ENCODE data around the gene IFT27. TPM values are rescaled to one million over a fixed set of nuclear protein-coding genes. Genes with fewer than 3 reads are reported as not detected.

The IFT27 gene
- total and polyA plus RNA-seq, 2 experiments from 2014 or later: 28.5 to 63.5 TPM

GRCh38 chr22:36763576-36763975, 12.3 kb downstream of the IFT27 start:
- TF ChIP-seq EZH2 (IDR thresholded peaks at IDR 0.05; ENCODE audit: low read depth, unreplicated experiment): no peak
- TF ChIP-seq JUNB (IDR thresholded peaks at IDR 0.05; ENCODE audit: unreplicated experiment): no peak
- no peak for TF ChIP-seq CREB1 (CRISPR knock-in tag; IDR thresholded peaks at IDR 0.05; ENCODE audit: low read depth)
- TF ChIP-seq STAT1 (IDR thresholded peaks at IDR 0.05; ENCODE audit: unreplicated experiment): no peak
- TF ChIP-seq POLR2AphosphoS5 (IDR thresholded peaks at IDR 0.05; ENCODE audit: low read depth): no peak
- TF ChIP-seq EZH2phosphoT487 (IDR thresholded peaks at IDR 0.05; ENCODE audit: unreplicated experiment): no peak
- no peak for TF ChIP-seq ZNF114 (CRISPR knock-in tag; IDR thresholded peaks at IDR 0.05)
- no peak for TF ChIP-seq ETS1 (IDR thresholded peaks at IDR 0.05)
- TF ChIP-seq, protein P1, sequence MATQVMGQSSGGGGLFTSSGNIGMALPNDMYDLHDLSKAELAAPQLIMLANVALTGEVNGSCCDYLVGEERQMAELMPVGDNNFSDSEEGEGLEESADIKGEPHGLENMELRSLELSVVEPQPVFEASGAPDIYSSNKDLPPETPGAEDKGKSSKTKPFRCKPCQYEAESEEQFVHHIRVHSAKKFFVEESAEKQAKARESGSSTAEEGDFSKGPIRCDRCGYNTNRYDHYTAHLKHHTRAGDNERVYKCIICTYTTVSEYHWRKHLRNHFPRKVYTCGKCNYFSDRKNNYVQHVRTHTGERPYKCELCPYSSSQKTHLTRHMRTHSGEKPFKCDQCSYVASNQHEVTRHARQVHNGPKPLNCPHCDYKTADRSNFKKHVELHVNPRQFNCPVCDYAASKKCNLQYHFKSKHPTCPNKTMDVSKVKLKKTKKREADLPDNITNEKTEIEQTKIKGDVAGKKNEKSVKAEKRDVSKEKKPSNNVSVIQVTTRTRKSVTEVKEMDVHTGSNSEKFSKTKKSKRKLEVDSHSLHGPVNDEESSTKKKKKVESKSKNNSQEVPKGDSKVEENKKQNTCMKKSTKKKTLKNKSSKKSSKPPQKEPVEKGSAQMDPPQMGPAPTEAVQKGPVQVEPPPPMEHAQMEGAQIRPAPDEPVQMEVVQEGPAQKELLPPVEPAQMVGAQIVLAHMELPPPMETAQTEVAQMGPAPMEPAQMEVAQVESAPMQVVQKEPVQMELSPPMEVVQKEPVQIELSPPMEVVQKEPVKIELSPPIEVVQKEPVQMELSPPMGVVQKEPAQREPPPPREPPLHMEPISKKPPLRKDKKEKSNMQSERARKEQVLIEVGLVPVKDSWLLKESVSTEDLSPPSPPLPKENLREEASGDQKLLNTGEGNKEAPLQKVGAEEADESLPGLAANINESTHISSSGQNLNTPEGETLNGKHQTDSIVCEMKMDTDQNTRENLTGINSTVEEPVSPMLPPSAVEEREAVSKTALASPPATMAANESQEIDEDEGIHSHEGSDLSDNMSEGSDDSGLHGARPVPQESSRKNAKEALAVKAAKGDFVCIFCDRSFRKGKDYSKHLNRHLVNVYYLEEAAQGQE (IDR thresholded peaks at IDR 0.05; ENCODE audit: unreplicated experiment): no peak
- TF ChIP-seq, protein P2, sequence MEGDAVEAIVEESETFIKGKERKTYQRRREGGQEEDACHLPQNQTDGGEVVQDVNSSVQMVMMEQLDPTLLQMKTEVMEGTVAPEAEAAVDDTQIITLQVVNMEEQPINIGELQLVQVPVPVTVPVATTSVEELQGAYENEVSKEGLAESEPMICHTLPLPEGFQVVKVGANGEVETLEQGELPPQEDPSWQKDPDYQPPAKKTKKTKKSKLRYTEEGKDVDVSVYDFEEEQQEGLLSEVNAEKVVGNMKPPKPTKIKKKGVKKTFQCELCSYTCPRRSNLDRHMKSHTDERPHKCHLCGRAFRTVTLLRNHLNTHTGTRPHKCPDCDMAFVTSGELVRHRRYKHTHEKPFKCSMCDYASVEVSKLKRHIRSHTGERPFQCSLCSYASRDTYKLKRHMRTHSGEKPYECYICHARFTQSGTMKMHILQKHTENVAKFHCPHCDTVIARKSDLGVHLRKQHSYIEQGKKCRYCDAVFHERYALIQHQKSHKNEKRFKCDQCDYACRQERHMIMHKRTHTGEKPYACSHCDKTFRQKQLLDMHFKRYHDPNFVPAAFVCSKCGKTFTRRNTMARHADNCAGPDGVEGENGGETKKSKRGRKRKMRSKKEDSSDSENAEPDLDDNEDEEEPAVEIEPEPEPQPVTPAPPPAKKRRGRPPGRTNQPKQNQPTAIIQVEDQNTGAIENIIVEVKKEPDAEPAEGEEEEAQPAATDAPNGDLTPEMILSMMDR (conservative IDR thresholded peaks at IDR 0.05; ENCODE audit: low read depth in 2 of 2): no peak
- TF ChIP-seq ZNF331 (CRISPR knock-in tag; IDR thresholded peaks at IDR 0.05; ENCODE audit: low read depth): no peak
- Histone ChIP-seq H3K4me3 (no peak overlapping the region), H3K9me2 (ENCODE audit: insufficient read depth) (no peaks in the 10 kb centered on the region), H3K4me1 (ENCODE audit: insufficient read depth) (no peaks in the 10 kb centered on the region), H3K36me3 (ENCODE audit: insufficient read depth) (no peaks in the 10 kb centered on the region), H2AFZ (no peak overlapping the region), H3K79me2 (replicated peaks; ENCODE audit: insufficient read depth) (no peaks in the 10 kb centered on the region), H4K20me1 (replicated peaks; ENCODE audit: insufficient read depth) (no peaks in the 10 kb centered on the region; the same call in 1 of the 2 replicates), H3F3A (replicated peaks; ENCODE audit: low read depth) (no peaks in the 10 kb centered on the region), H3K4me2 (no peak overlapping the region), H3K27me3 (ENCODE audit: insufficient read depth) (no peaks in the 10 kb centered on the region), H3K27ac (ENCODE audit: low read depth) (no peak overlapping the region)
- H3K27ac Mint-ChIP-seq: no peak overlapping the region
- peaks cover 10% of the 10 kb centered on the region for H3K4me1 Mint-ChIP-seq
- peaks cover 27% of the 10 kb centered on the region for H3K36me3 Mint-ChIP-seq (ENCODE audit: low read depth)
- peaks cover 8% of the 10 kb centered on the region for H3K27me3 Mint-ChIP-seq (ENCODE audit: insufficient read depth, low read depth, poor library complexity)
- no peak for ATAC-seq
- no peaks in the 10 kb centered on the region for H3K9me3 Mint-ChIP-seq
- DNase-seq (ENCODE audit: low spot score): no peak
- H3K4me3 Mint-ChIP-seq: no peak overlapping the region

Measured in GM23338 (cell line).